ENCODE measurements around the gene NALCN.

The NALCN gene

DNA sequence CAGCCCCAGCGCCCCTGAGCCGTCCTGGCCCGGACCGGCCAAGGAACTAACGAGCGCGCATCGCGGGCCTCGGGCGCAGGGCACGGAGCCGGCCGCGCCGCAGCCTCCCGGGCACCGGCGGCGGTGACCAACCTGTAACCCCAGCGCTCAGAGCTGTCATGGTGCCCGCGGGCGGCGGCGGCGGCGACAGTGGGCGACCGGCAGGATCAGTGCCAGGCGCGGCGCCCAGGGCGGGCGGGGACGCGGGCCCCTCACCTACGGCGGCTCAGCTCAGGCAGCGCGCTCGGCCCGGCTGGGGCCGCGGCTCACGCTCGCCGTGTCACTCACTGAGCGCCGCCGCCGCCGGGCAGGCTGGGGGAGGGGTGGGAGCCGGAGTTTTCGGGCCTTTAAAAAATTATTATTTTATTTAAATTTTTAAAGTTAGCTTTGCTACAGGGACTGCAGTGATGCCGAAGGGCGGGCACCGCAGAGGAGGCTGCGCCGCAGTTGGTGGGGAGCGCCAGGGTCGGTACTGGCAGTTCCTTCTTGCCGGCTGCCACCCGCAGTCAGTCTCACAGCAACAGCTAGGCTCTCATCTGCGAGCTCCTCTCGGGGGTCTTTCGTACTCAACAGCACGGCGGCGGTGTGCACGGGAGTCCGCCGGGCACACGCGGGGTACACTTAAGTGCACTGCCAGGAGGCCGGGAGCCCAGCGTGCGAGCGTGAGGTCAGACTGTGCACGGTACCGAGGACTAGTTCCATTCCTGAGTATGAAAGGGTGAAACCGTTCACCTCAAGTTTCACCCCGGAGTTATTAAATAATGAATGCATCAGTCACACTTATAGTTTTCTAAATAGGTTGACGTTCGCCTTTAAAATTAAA is at the start of gene NALCN:
Gene NALCN, minus strand, starts transcription at position 328 of the 862 bp plus-strand sequence. CDS start 17,382 bp downstream, outside the sequence.
- DNase-seq: no peak

GRCh38 chr13:101465877-101466276 is 49.6 kb upstream of the NALCN start:
- no peak for DNase-seq
- no peak for TF ChIP-seq POLR2A (IDR thresholded peaks at IDR 0.05; ENCODE audit: low read length)
- no peak for TF ChIP-seq GATA1 (IDR thresholded peaks at IDR 0.05; ENCODE audit: low read depth, low read length)

More for the DNA sequence above, at the start of gene NALCN:
- TF ChIP-seq GATA1 (IDR thresholded peaks at IDR 0.05; ENCODE audit: low read depth, low read length) (no peak), POLR2A (IDR thresholded peaks at IDR 0.05; ENCODE audit: low read length) (no peak)

- TF ChIP-seq POLR2A (IDR thresholded peaks at IDR 0.05; ENCODE audit: low read length) (no peak), GATA1 (IDR thresholded peaks at IDR 0.05; ENCODE audit: low read depth, low read length) (no peak)
- DNase-seq: no peak
Measured at GRCh38 chr13:101457176-101457575, 40.9 kb upstream of the NALCN start.

DNA sequence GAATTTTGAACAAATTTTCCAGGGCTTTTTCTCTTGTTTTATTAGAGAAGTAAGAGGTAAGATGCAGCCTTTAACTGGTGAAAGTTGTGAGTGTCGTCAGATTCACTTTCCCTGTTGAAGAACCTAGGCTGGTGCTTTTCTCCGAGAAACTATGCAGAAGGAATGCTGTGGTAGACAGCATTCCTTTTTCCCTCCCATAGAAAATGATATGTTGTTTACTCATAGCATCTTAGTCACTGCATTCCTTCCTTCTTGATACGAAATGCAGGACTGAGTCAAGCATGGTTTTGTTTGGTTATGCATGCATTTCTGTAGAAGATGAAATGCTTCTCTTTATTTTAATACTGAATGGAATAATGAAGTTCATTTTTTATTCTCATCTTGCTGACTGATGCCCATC is 39.6 kb upstream of the NALCN start:
- TF ChIP-seq POLR2A (IDR thresholded peaks at IDR 0.05; ENCODE audit: low read length) (no peak), GATA1 (IDR thresholded peaks at IDR 0.05; ENCODE audit: low read depth, low read length) (no peak)
- DNase-seq: no peak

GRCh38 chr13:101454767-101455166 is 38.5 kb upstream of the NALCN start:
- TF ChIP-seq POLR2A (IDR thresholded peaks at IDR 0.05; ENCODE audit: low read length) (no peak), GATA1 (IDR thresholded peaks at IDR 0.05; ENCODE audit: low read depth, low read length) (no peak)
- no peak for DNase-seq

DNA sequence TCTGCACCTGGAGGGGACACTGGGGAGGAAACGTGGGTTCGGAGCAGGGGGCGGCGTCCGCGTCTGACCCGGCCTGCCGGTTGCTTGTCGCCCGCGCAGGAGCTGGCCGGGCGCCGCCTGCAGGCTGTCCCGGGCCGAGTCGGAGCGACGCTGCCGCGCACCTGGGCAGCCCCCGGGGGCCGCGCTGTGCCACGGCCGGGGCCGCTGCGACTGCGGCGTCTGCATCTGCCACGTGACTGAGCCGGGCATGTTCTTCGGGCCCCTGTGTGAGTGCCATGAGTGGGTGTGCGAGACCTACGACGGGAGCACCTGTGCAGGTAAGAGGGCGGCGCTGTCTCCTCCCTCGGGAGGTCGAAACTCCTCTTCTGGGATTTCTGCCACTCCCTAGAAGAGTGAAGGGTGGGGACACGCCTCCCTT is 37.5 kb upstream of the NALCN start:
- no peak for TF ChIP-seq GATA1 (IDR thresholded peaks at IDR 0.05; ENCODE audit: low read depth, low read length)
- no peak for TF ChIP-seq POLR2A (IDR thresholded peaks at IDR 0.05; ENCODE audit: low read length)
- DNase-seq: no peak

- no peak for TF ChIP-seq POLR2A (IDR thresholded peaks at IDR 0.05; ENCODE audit: low read length)
- DNase-seq: no peak
Measured at GRCh38 chr13:101452519-101453485, 36.5 kb upstream of the NALCN start, which contains the start of gene ITGBL1. TSS of gene ITGBL1 (plus strand) at chr13:101452675. CDS start at chr13:101452834, 159 bp downstream.

DNA sequence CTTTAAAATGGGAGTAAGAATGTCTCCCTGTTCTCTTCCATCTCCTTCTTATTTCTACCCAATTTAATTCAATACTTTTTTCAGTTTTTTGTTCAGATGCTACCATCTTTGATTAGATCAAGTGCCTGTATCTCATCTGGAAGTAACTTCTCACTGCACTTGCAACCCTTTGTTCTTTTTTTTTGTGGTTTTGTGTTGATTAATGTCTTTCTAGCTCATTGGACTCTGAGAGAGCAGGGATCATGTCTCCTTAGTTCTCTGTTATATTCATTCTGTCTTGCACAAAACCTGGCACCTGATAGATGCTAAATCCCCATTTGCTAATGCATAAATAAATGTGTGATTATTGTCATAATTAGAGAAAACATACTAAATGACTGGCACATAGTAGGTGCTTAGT is 35.3 kb upstream of the NALCN start:
- TF ChIP-seq POLR2A (IDR thresholded peaks at IDR 0.05; ENCODE audit: low read length): no peak
- no peak for TF ChIP-seq GATA1 (IDR thresholded peaks at IDR 0.05; ENCODE audit: low read depth, low read length)
- no peak for DNase-seq

DNA sequence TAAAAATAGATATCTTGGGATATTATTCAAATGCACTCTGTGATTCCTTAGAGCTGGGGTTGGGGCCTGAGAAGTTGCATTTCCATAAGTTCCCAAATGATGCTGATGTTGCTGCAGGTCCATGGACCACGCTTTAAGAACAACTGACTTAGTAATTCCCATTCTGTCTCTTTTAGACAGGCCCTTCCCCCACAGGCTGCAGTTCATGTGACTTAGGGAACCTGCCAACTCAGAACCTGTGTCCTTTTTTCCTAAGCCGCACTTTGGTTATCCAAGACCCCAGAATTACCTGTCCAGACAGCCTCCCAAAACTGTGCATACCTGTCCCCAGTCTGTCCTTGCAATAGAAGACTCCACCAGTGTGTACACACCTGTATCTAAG is 34.4 kb upstream of the NALCN start:
- no peak for DNase-seq
- TF ChIP-seq POLR2A (IDR thresholded peaks at IDR 0.05; ENCODE audit: low read length): no peak
- TF ChIP-seq GATA1 (IDR thresholded peaks at IDR 0.05; ENCODE audit: low read depth, low read length): no peak

DNA sequence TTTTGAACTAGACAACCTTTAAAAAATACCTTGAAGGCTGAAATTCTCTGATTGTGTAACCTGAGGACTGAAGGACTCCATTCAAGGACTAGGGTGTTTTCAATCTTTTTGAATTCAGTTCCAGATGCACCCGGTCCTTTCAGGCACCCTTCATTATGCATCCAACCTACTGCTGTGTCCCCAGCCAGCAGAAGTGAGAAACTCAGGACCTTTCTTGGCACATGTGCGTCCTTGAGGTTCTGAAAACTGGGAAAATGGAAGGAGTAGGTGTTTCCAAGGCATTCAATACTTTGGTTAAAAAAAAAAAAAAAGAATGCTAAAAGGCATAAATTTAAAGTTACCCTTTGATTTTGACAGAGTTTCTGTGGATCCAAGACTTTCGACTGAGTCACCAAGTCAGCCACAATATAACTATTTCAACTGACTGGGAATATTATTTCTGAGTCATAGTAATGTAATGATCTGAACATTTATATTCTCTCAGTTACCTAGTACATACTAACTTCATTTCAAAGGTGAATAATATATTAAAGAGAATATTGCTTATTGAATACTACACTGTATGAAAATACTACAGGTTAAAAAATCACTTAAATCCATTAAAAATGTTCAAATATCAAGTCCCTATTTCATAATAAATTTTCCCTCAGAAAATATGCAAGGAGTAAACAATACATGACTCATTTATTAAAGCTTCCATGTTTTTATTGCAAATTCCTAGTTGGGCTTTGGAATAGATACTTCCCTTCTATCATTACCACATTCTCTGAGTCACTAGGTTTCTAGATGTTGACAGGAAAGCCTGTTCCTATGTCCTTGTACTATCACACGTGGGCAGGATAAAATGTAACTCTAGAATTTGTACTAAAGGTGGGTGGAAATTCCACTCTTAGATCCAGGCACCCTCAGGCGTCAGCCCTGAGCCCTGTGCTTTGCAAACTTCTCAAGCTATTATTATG is 33.8 kb upstream of the NALCN start:
- no peak for DNase-seq
- TF ChIP-seq POLR2A (IDR thresholded peaks at IDR 0.05; ENCODE audit: low read length) (no peak), GATA1 (IDR thresholded peaks at IDR 0.05; ENCODE audit: low read depth, low read length) (no peak)

DNA sequence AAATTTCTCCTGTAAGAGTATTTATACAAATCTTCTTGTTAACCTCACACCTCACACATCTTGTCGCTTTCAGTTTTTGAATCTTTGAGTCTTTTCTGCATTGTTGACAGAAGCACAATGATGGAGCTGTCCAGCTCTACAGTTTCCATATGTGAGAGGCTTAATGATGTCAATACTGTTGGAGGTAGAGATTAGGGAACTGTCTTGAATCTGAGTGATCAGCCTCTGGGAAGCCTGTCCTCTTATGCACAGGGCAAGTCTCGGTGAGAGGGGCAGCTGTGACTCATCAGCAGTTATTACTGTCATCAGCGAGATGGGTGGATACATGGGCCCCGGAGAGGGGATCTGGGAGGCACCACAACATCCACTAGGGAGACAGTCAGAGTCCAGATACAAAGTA is 31.5 kb upstream of the NALCN start:
- DNase-seq: no peak
- no peak for TF ChIP-seq POLR2A (IDR thresholded peaks at IDR 0.05; ENCODE audit: low read length)
- no peak for TF ChIP-seq GATA1 (IDR thresholded peaks at IDR 0.05; ENCODE audit: low read depth, low read length)

DNA sequence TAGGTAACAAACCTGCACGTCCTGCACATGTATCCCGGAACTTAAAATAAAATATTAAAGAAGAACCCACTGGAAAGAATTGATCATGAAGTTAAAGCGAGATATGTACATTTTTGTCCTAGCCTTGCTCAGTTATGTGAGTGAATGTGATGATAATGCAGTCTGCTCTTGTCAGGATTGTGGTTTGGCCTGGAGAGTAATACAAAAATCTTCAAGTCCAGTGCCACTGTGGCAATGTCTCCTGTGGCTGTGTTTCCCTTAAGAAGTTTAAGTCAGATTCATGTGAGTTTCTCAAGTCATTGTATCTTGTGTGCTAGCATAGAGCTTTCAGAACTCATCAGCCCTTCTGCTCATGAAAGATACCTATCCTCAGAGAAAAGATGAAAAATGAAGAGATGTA is 18.2 kb upstream of the NALCN start:
- TF ChIP-seq GATA1 (IDR thresholded peaks at IDR 0.05; ENCODE audit: low read depth, low read length): no peak
- no peak for TF ChIP-seq POLR2A (IDR thresholded peaks at IDR 0.05; ENCODE audit: low read length)
- DNase-seq: no peak

DNA sequence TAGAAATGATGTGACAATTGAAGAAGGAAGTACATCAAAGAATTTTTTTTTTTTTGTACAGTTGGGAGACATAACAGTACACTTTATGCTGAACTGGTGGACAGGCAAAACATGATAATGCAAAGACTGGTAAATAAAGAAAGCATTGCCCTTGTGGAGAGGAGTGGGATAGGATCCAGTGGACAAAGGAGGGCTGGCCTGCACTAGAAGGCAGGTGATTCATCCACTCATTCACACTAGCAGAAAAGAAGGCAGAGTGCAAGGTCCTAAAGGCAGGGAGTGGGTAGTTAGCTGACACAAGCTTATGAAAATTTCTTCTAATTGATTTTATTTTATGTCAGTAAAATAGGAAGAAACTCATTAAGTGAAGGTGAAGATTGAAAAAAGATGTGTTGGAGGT is 17.6 kb upstream of the NALCN start:
- TF ChIP-seq POLR2A (IDR thresholded peaks at IDR 0.05; ENCODE audit: low read length) (no peak), GATA1 (IDR thresholded peaks at IDR 0.05; ENCODE audit: low read depth, low read length) (no peak)
- DNase-seq: no peak
